Measurements from ENCODE around the gene MGAT4A. TPM values are rescaled to one million over a fixed set of nuclear protein-coding genes. Genes with fewer than 3 reads are reported as not detected.
A peak's percentile ranks its signal among the peaks of the same experiment; 100 is the strongest.

The MGAT4A gene
- total RNA-seq, 2 experiments from 2014 or later = 200 to 204 TPM

- Histone ChIP-seq H3K4me3 (ENCODE audit: low read length) (peak overlapping the region; percentile 13), H3K4me1 (ENCODE audit: insufficient read depth, low read length) (peaks cover 67% of the 10 kb centered on the region), H3K27me3 (ENCODE audit: control insufficient read depth in 1 of 2, insufficient read depth in 2 of 2, low read length in 2 of 2) (no peaks in the 10 kb centered on the region), H3K27ac (ENCODE audit: low read depth in 1 of 2, low read length in 2 of 2) (peak overlapping the region; percentile 19 to 91), H3K9me3 (ENCODE audit: control insufficient read depth in 1 of 2, insufficient read depth in 1 of 2, low read length in 2 of 2) (no peaks in the 10 kb centered on the region), H3K36me3 (ENCODE audit: insufficient read depth, low read length) (no peaks in the 10 kb centered on the region)
- Mint-ChIP-seq H3K4me3 (peak overlapping the region; percentile 99), H3K36me3 (ENCODE audit: low read depth) (peaks cover 23% of the 10 kb centered on the region), H3K9me3 (no peaks in the 10 kb centered on the region), H3K4me1 (ENCODE audit: low read depth) (peaks cover 83% of the 10 kb centered on the region), H3K27ac (peak overlapping the region; percentile 100), H3K27me3 (peaks cover 4% of the 10 kb centered on the region)
- POLR2A ChIA-PET = interaction anchor here (0.9 to 15.5 kb wide), 7 partner anchors 11 to 102 kb away, joined by 3 to 414 read pairs (median 4); no protein-coding TSS in a partner anchor
- intact Hi-C loops (cut with DNase I, micrococcal nuclease) = loop anchor here in 1 of 2 experiments (10.0 kb wide), 1 partner anchor 269 kb away; no protein-coding TSS in a partner anchor
- DNase-seq (peak in 3 of 14 experiments; percentile 70 to 77 (median 76)), ATAC-seq (ENCODE audit: poor library complexity) (no peak)
- CTCF ChIA-PET = interaction anchor here (1.1 kb wide), 1 partner anchor 85 kb away, joined by 4 read pairs; no protein-coding TSS in a partner anchor
- TF ChIP-seq, protein P1, sequence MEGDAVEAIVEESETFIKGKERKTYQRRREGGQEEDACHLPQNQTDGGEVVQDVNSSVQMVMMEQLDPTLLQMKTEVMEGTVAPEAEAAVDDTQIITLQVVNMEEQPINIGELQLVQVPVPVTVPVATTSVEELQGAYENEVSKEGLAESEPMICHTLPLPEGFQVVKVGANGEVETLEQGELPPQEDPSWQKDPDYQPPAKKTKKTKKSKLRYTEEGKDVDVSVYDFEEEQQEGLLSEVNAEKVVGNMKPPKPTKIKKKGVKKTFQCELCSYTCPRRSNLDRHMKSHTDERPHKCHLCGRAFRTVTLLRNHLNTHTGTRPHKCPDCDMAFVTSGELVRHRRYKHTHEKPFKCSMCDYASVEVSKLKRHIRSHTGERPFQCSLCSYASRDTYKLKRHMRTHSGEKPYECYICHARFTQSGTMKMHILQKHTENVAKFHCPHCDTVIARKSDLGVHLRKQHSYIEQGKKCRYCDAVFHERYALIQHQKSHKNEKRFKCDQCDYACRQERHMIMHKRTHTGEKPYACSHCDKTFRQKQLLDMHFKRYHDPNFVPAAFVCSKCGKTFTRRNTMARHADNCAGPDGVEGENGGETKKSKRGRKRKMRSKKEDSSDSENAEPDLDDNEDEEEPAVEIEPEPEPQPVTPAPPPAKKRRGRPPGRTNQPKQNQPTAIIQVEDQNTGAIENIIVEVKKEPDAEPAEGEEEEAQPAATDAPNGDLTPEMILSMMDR (IDR thresholded peaks at IDR 0.05) = no peak
Measured at GRCh38 chr2:98734162-98734561, 3.2 kb upstream of the MGAT4A start.

DNA sequence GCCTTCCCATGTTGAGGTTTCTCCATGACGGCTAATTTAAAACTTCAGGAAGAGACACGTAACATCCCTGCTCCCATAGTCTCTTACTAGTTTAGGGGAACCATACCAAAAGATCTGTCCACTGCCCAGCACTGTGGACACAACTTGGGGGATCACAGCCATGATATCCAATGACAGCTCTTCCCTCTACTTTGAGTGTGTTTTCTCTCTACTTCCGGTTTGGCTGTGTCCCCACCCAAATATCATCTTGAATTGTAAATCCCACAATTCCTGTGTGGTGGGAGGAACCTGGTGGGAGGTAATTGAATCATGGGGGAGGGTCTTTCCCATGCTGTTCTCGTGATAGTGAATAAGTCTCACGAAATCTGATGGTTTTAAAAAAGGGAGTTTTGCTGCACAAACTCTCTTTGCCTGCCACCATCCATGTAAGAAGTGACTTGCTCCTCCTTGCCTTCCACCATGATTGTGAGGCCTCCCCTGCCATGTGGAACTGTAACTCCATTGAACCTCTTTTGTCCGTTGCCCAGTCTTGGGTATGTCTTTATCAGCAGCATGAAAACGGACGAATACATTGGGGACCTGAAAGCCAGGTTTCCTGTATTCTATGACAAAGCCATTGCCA is 1.6 kb upstream of the MGAT4A start:
- intact Hi-C loops (cut with DNase I, micrococcal nuclease) = loop anchor here in 1 of 2 experiments (10.0 kb wide), 1 partner anchor 268 kb away; no protein-coding TSS in a partner anchor
- Histone ChIP-seq H3K4me3 (ENCODE audit: low read length) (peak overlapping the region; percentile 60), H3K27me3 (ENCODE audit: control insufficient read depth in 1 of 2, insufficient read depth in 2 of 2, low read length in 2 of 2) (no peaks in the 10 kb centered on the region), H3K4me1 (ENCODE audit: insufficient read depth, low read length) (peaks cover 55% of the 10 kb centered on the region), H3K9me3 (ENCODE audit: control insufficient read depth in 1 of 2, insufficient read depth in 1 of 2, low read length in 2 of 2) (no peaks in the 10 kb centered on the region), H3K27ac (ENCODE audit: low read depth in 1 of 2, low read length in 2 of 2) (peak overlapping the region; percentile 77 to 91), H3K36me3 (ENCODE audit: insufficient read depth, low read length) (no peaks in the 10 kb centered on the region)
- Mint-ChIP-seq H3K9me3 (no peaks in the 10 kb centered on the region), H3K36me3 (ENCODE audit: low read depth) (peaks cover 34% of the 10 kb centered on the region), H3K27me3 (peaks cover 4% of the 10 kb centered on the region), H3K4me3 (peak overlapping the region; percentile 99), H3K4me1 (ENCODE audit: low read depth) (peaks cover 79% of the 10 kb centered on the region), H3K27ac (peak overlapping the region; percentile 100)
- ChIA-PET CTCF (interaction anchor here (0.9 to 5.8 kb wide), 5 partner anchors 38 to 98 kb away, joined by 3 to 43 read pairs (median 10); no protein-coding TSS in a partner anchor), POLR2A (interaction anchor here (0.7 to 15.5 kb wide), 12 partner anchors 12 to 104 kb away, joined by 3 to 414 read pairs (median 19); no protein-coding TSS in a partner anchor)
- DNase-seq (peak in 1 of 14 experiments; percentile 18), ATAC-seq (ENCODE audit: poor library complexity) (no peak)
- TF ChIP-seq, protein P1 (IDR thresholded peaks at IDR 0.05) = no peak

GRCh38 chr2:98731894-98732349 is 990 bp upstream of the MGAT4A start:
- Mint-ChIP-seq H3K4me1 (ENCODE audit: low read depth) (peaks cover 80% of the 10 kb centered on the region), H3K4me3 (peak overlapping the region; percentile 99), H3K36me3 (ENCODE audit: low read depth) (peaks cover 40% of the 10 kb centered on the region), H3K27ac (peak overlapping the region; percentile 100), H3K9me3 (no peaks in the 10 kb centered on the region), H3K27me3 (peaks cover 4% of the 10 kb centered on the region)
- intact Hi-C loops (cut with DNase I, micrococcal nuclease) = loop anchor here (2.0 to 10.0 kb wide), 3 partner anchors 39 to 267 kb away; no protein-coding TSS in a partner anchor
- Histone ChIP-seq H3K4me1 (ENCODE audit: insufficient read depth, low read length) (peaks cover 55% of the 10 kb centered on the region), H3K27ac (ENCODE audit: low read depth in 1 of 2, low read length in 2 of 2) (peak overlapping the region; percentile 77 to 91), H3K36me3 (ENCODE audit: insufficient read depth, low read length) (no peaks in the 10 kb centered on the region), H3K9me3 (ENCODE audit: control insufficient read depth in 1 of 2, insufficient read depth in 1 of 2, low read length in 2 of 2) (no peaks in the 10 kb centered on the region), H3K27me3 (ENCODE audit: control insufficient read depth in 1 of 2, insufficient read depth in 2 of 2, low read length in 2 of 2) (no peaks in the 10 kb centered on the region), H3K4me3 (ENCODE audit: low read length) (peak overlapping the region; percentile 60)
- ChIA-PET CTCF (interaction anchor here (0.9 to 5.8 kb wide), 7 partner anchors 30 to 104 kb away, joined by 3 to 43 read pairs (median 10); no protein-coding TSS in a partner anchor), POLR2A (interaction anchor here (0.6 to 15.5 kb wide), 17 partner anchors 12 to 267 kb away, joined by 3 to 414 read pairs (median 14); no protein-coding TSS in a partner anchor)
- TF ChIP-seq, protein P1 (IDR thresholded peaks at IDR 0.05) = no peak
- no peak for ATAC-seq (ENCODE audit: poor library complexity)
- no peak for DNase-seq
